Stimulated activated CD4-positive, alpha-beta T cell treated with anti-CD3 and anti-CD28 coated beads, Interleukin-15, amount 100 ng/mL, for 24 hours (primary cell): ENCODE results near the gene AK2.

Experiments
- DNase-seq: peaks from one replicate; pipeline ENCODE4 v3.0.0-alpha.2; 2020

The AK2 gene

GRCh38 chr1:32969566-32969965 is 67.1 kb downstream of the AK2 start:
- DNase-seq = no peak

DNA sequence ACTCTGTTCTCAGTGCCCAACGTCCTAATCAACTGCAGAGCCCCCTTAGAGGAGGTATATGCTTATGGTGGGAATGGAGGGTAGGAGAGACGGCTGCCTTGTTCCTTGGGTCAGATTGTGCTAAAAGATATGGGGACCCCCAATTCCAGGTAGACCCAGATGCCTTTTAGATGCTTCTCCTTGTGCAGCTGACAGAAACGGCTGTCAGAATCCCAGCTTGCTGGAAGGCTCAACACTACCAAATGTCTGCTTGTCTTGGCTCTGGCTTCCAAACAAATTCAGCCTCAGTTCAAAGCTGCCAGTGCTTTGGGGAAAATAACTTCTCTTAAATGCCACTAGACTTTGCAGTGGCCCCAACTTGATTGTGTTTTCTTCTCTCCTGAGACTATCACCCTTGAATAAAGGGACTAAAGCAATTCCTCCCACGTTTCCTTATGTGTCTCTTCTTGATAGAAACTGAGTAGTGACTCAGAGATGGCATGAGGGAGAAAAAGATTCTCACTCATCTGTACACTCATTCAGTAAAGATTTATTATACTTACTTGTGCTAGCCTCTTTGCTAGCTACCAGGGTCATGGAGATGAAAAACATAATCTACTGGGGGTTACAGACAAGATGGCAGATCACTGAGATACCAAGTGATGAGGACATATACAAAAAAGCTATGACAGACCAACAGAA is 68.7 kb downstream of the AK2 start:
- no peak for DNase-seq

DNA sequence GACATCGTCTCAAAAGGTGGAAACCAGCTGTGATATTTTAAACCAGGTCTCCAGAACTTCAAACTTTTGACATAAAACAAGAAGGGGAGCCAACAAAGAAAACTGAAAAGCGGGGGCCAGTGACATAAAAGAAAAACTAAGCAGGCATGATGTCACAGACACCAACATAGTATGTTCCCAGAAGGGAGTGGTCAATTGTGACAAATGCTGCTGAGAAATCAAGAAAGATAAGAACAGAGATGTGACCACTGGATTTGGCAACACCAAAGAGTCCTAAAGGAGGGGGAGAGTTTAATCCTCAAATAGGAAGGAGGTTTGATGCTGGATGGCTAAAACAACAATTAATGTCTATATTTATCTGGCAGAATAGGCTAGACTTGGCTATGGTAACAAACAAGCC is 69.8 kb downstream of the AK2 start:
- no peak for DNase-seq

GRCh38 chr1:32965251-32965747 is 71.4 kb downstream of the AK2 start:
- DNase-seq = no peak

- DNase-seq = peak; percentile 97
Observed at GRCh38 chr1:32964461-32965250, 72.0 kb downstream of the AK2 start, which contains the start of gene RNF19B. Gene RNF19B (minus strand): TSS chr1:32964809. CDS start chr1:32964685, 124 bp downstream.

- DNase-seq = peak; percentile 74
Observed at GRCh38 chr1:32963746-32964460, 72.8 kb downstream of the AK2 start.

GRCh38 chr1:32962248-32962896 is 74.3 kb downstream of the AK2 start:
- DNase-seq = no peak

- no peak for DNase-seq
Observed at GRCh38 chr1:32960819-32961355, 75.8 kb downstream of the AK2 start.

DNA sequence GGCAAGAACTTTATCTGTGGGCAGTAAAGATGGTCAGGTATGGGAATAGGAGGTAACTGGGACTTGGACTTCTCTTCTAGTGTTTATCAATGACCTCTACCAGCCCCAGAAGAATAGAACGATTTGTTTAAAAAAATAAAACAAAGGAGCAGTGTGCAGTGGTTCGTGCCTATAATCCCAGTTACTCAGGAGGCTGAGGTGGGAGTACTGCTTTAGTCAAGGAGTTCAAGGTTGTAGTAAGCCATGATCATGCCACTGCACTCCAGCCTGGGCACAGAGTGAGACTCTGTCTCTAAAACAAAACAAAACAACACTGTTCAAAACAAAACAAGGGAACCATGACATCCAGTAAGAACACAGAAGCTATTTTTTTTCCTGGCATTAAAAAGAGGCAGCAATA is 76.3 kb downstream of the AK2 start:
- no peak for DNase-seq

GRCh38 chr1:32958827-32959226 is 77.9 kb downstream of the AK2 start:
- DNase-seq = no peak
